Activated effector memory CD4-positive, alpha-beta T cell treated with Interleukin-2 at 50 U/mL for 16 hours (primary cell): Measurements from ENCODE around the gene GRHL1.
"Not testable (repeated sequence)": the region's sequence is repeated elsewhere in the genome, so short reads cannot be mapped to it uniquely, and the experiment has no call there.

ENCODE experiments used
- DNase-seq: peaks from one replicate; pipeline ENCODE4 v3.0.0-alpha.2; 2020

The GRHL1 gene

GRCh38 chr2:9998916-9999654 lies 47.6 kb downstream of the GRHL1 start:
- DNase-seq = no peak

- no peak for DNase-seq
These were observed 48.2 kb downstream of the GRHL1 start for GRCh38 chr2:9999693-10000092.

- no peak for DNase-seq
These were observed 49.0 kb downstream of the GRHL1 start for GRCh38 chr2:10000541-10000940.

GRCh38 chr2:10001586-10001985 lies 50.1 kb downstream of the GRHL1 start:
- DNase-seq = no peak

GRCh38 chr2:10002109-10002508 lies 50.6 kb downstream of the GRHL1 start:
- DNase-seq = no peak

- no peak for DNase-seq
These were observed 51.2 kb downstream of the GRHL1 start for GRCh38 chr2:10002681-10003080.

- DNase-seq = no peak
These were observed 52.0 kb downstream of the GRHL1 start for GRCh38 chr2:10003206-10004125.

- DNase-seq = no peak
These were observed 52.9 kb downstream of the GRHL1 start for GRCh38 chr2:10004401-10004800.

GRCh38 chr2:10004836-10005235 lies 53.3 kb downstream of the GRHL1 start:
- DNase-seq = no peak

- DNase-seq = no peak
These were observed 54.2 kb downstream of the GRHL1 start for GRCh38 chr2:10005461-10006235.

- no peak for DNase-seq
These were observed 55.0 kb downstream of the GRHL1 start for GRCh38 chr2:10006236-10007161.

- DNase-seq = no peak
These were observed 55.9 kb downstream of the GRHL1 start for GRCh38 chr2:10007435-10007834.

GRCh38 chr2:10007921-10008808 lies 56.7 kb downstream of the GRHL1 start:
- DNase-seq = no peak

GRCh38 chr2:10008809-10009176 lies 57.3 kb downstream of the GRHL1 start:
- no peak for DNase-seq

- no peak for DNase-seq
These were observed 57.8 kb downstream of the GRHL1 start for GRCh38 chr2:10009271-10009810.

- DNase-seq = no peak
These were observed 58.6 kb downstream of the GRHL1 start for GRCh38 chr2:10009811-10010781.

- not testable (repeated sequence) for DNase-seq
These were observed 59.5 kb downstream of the GRHL1 start for GRCh38 chr2:10010861-10011605.

- DNase-seq = not testable (repeated sequence)
These were observed 60.3 kb downstream of the GRHL1 start for GRCh38 chr2:10011606-10012325.
